WERI-Rb-1 (cell line): ENCODE data around the gene GSE1.

Experiments used
- DNase-seq: peaks from one replicate; pipeline ENCODE4 v3.0.0-alpha.2; 2020
- H3K27ac ChIP-seq: fragments of 250-450 bp; sonication (Bioruptor Pico); 2 replicates; pipeline ENCODE4 v1.5.1; 2020; ENCODE audit warnings: mild to moderate bottlenecking, moderate library complexity
- H3K27me3 ChIP-seq: fragments of 250-450 bp; sonication (Bioruptor Pico); 2 replicates; pipeline ENCODE4 v1.5.1; 2021; ENCODE audit warnings: mild to moderate bottlenecking, low read depth, moderate library complexity; ENCODE audit not compliant: insufficient read depth, severe bottlenecking
- H3K36me3 ChIP-seq: fragments of 250-450 bp; sonication (Bioruptor Pico); 2 replicates; pipeline ENCODE4 v1.5.1; 2020; ENCODE audit warnings: mild to moderate bottlenecking, moderate library complexity
- H3K4me3 ChIP-seq: 2 replicates; pipeline ENCODE4 v1.5.1; 2011; ENCODE audit warnings: low read depth, mild to moderate bottlenecking, control low read depth, low read length
- H3K9me3 ChIP-seq: fragments of 250-450 bp; sonication (Bioruptor Pico); 2 replicates; pipeline ENCODE4 v1.5.1; 2021; ENCODE audit warnings: mild to moderate bottlenecking, moderate library complexity; ENCODE audit not compliant: severe bottlenecking
- TF ChIP-seq, protein P1 (sequence below): IDR thresholded peaks from 2 replicates; pipeline ENCODE4 v1.5.1; 2011; ENCODE audit warnings: low read depth, mild to moderate bottlenecking, control low read depth, inconsistent platforms, low read length

Gene GSE1

DNA sequence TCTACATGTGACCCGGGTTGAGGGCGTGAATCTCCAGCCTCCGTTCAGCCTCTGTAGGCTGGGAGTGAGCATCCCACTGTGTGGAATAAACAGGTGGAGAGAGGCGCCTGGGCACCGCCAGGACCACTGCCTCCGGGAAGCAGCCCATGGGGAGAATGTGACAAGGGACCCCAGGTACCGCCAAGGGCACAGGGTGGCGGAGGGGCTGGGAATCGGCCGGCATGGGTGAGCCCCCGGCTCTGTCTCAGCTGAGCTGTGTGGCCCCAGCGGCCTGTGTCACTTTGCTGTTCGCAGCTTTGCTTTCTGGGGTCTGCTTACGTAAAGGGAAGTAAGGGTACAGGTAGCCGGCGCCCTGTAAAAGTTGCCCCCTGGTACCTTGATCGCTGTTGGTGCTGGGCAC, 11.5 kb downstream of the GSE1 start:
- H3K36me3 ChIP-seq, result peaks cover 40% of the 10 kb centered on the region
- H3K27ac ChIP-seq, result peak overlapping the region; percentile 99
- DNase-seq, result no peak
- H3K4me3 ChIP-seq, result peak overlapping the region; percentile 18
- TF ChIP-seq, protein P1, sequence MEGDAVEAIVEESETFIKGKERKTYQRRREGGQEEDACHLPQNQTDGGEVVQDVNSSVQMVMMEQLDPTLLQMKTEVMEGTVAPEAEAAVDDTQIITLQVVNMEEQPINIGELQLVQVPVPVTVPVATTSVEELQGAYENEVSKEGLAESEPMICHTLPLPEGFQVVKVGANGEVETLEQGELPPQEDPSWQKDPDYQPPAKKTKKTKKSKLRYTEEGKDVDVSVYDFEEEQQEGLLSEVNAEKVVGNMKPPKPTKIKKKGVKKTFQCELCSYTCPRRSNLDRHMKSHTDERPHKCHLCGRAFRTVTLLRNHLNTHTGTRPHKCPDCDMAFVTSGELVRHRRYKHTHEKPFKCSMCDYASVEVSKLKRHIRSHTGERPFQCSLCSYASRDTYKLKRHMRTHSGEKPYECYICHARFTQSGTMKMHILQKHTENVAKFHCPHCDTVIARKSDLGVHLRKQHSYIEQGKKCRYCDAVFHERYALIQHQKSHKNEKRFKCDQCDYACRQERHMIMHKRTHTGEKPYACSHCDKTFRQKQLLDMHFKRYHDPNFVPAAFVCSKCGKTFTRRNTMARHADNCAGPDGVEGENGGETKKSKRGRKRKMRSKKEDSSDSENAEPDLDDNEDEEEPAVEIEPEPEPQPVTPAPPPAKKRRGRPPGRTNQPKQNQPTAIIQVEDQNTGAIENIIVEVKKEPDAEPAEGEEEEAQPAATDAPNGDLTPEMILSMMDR, result no peak
- H3K27me3 ChIP-seq, result no peaks in the 10 kb centered on the region
- H3K9me3 ChIP-seq, result no peaks in the 10 kb centered on the region

DNA sequence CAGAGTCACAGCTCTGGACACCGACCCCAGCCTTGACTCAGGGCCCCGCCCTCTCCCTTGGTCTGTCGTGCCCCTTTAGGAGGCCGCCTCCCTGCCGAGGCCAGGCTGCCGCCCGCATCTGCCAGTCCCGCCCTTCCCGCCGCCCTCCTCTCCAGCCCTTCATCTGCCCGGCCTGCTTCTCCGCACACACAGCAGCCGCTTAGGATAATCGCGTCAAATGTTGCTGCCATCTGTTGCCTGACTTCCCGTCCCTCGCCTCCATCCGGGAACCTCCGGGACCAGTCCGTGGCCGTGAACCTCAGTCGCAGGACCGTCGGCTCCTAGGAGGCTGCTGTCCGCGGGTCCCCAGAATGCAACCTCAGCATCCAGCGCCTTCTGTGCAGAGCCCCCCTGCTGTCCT, 11.9 kb downstream of the GSE1 start:
- Histone ChIP-seq H3K9me3 (no peaks in the 10 kb centered on the region), H3K27ac (peak overlapping the region; percentile 99), H3K4me3 (peak overlapping the region; percentile 29), H3K27me3 (no peaks in the 10 kb centered on the region), H3K36me3 (peaks cover 44% of the 10 kb centered on the region)
- TF ChIP-seq, protein P1, result no peak
- peak; percentile 91 for DNase-seq

DNA sequence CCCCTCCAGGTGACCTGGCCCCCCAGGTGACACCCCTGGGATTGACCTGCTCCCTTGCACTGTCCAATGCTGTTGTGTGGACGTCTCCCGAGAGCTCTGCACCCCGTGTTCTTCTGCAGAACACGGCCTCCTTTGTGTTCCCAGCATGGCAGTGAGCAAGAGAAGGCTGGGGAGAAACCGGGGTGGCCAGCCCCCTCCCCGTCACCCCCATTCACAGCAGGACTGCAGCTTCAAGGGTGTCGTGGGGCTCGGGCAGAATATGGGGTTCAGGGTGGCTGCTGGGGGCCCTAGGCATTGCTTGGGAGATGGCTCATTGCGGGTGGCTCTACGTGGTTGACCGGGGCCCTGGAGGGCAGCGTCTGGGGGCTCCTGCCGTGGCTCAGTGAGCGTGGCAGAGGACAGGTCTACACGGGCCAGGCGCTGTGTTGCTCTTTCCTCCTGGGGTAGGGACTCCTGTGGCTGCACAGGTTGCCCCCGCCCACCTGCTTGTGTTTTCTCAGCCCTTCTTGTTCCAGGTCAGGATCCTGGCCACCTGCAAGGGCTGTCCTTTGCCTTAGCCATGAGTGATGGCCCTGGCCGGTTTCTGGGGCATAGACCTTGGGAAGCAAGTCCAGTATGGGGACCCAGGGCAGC, 12.5 kb downstream of the GSE1 start:
- peaks cover 43% of the 10 kb centered on the region for H3K36me3 ChIP-seq

DNA sequence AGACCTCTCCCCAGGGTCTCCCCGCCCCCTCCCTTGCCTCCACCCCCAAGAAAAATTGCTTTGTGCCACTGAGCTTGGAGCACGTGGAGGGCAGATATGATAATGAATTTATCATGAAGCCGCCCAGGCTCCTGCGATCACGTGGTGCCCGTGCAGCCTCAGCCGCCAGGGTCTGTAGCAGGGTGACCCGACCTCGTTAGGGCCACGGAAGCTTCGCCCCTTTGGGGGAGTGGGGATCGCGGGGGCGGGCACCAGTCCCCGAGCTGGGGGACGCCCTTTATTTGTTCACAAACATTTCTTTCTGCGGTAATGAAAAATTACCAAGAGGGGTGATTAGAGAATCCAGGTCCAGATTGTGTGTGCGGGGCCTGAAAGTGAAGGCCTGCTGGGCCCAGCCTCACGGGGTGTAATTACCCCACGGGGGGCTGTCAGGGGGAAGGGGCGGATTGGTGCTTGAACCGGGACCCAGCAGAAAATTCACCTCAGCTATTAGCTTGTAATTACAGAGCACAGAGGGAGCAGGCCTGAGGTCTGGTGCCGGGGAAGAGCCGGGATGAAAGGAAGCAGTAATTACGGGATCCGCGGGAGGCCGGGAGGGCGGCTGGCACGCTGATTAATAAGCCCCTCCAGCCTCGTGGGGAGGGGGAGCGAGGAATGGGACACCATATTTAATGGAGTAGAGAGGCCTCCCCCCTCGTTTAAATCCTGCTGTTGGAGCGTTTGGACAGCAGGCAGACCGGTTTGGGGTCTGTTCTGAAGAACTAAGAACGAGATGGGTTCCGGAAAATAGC, 13.3 kb downstream of the GSE1 start:
- Histone ChIP-seq H3K4me3 (peak overlapping the region; percentile 16), H3K27me3 (no peaks in the 10 kb centered on the region), H3K27ac (peak overlapping the region; percentile 99), H3K9me3 (no peaks in the 10 kb centered on the region), H3K36me3 (peaks cover 44% of the 10 kb centered on the region)
- TF ChIP-seq, protein P1, result no peak
- DNase-seq, result peak; percentile 72

More for the DNA sequence above, 12.5 kb downstream of the GSE1 start:
- H3K27me3 ChIP-seq, result no peaks in the 10 kb centered on the region
- DNase-seq, result peak; percentile 29
- H3K27ac ChIP-seq, result peak overlapping the region; percentile 99
- TF ChIP-seq, protein P1, result no peak
- H3K4me3 ChIP-seq, result peak overlapping the region; percentile 29
- no peaks in the 10 kb centered on the region for H3K9me3 ChIP-seq

DNA sequence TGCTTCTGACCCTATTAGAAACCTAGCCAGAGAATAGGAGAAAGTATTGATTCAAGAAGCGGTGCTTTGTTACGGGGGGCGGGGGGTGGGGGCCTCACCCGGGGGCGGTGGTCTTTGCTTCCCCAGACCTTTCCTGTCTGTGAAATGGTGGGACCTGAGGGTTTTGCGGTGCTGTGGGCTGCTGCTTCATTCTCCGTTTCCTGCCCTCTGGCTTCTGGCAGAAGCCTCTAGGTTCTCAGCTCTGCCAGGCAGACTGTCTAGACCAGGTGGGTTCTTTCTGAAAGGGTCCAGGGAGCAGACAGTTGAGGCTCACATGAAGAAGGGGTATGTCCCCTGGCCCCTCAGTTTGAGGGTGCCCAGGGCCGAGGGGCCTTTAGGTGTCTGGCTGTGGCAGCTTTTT, 14.0 kb downstream of the GSE1 start:
- H3K9me3 ChIP-seq, result no peaks in the 10 kb centered on the region
- no peak for DNase-seq
- no peak overlapping the region for H3K4me3 ChIP-seq
- H3K27ac ChIP-seq, result peak overlapping the region; percentile 52
- H3K36me3 ChIP-seq, result peaks cover 40% of the 10 kb centered on the region
- H3K27me3 ChIP-seq, result no peaks in the 10 kb centered on the region
- TF ChIP-seq, protein P1, result no peak
